Fibroblast of the aortic adventitia (primary cell): ENCODE data around the gene ADAMTS20. TPM values are rescaled to one million over a fixed set of nuclear protein-coding genes. Genes with fewer than 3 reads are reported as not detected.
"Not testable (repeated sequence)": the region's sequence is repeated elsewhere in the genome, so short reads cannot be mapped to it uniquely, and the experiment has no call there.

Experiments used
- DNase-seq: peaks from one replicate; pipeline ENCODE4 v3.0.0-alpha.2; 2010; ENCODE audit warnings: low read depth
- H3K4me3 ChIP-seq: 2 replicates; pipeline ENCODE4 v1.5.1; 2011; ENCODE audit warnings: low read depth, mild to moderate bottlenecking, control low read depth, low read length, moderate library complexity
- total RNA-seq: library from RNA; depleted of rRNA; stranded (reverse); fragments of >200 nt; gene quantifications from 2 replicates; pipeline ENCODE4 v1.2.3, GENCODE V29; 2012; ENCODE audit warnings: low replicate concordance
- TF ChIP-seq, protein P1 (sequence below): IDR thresholded peaks from 2 replicates; pipeline ENCODE4 v1.5.1; 2011; ENCODE audit warnings: mild to moderate bottlenecking, low read length, control low read depth, inconsistent platforms; ENCODE audit not compliant: insufficient read depth

Gene ADAMTS20
- total RNA-seq, 1 donor, result not detected

- H3K4me3 ChIP-seq, result no peak overlapping the region
- DNase-seq, result no peak
- TF ChIP-seq, protein P1, sequence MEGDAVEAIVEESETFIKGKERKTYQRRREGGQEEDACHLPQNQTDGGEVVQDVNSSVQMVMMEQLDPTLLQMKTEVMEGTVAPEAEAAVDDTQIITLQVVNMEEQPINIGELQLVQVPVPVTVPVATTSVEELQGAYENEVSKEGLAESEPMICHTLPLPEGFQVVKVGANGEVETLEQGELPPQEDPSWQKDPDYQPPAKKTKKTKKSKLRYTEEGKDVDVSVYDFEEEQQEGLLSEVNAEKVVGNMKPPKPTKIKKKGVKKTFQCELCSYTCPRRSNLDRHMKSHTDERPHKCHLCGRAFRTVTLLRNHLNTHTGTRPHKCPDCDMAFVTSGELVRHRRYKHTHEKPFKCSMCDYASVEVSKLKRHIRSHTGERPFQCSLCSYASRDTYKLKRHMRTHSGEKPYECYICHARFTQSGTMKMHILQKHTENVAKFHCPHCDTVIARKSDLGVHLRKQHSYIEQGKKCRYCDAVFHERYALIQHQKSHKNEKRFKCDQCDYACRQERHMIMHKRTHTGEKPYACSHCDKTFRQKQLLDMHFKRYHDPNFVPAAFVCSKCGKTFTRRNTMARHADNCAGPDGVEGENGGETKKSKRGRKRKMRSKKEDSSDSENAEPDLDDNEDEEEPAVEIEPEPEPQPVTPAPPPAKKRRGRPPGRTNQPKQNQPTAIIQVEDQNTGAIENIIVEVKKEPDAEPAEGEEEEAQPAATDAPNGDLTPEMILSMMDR, result no peak
These were observed 159.9 kb downstream of the ADAMTS20 start for GRCh38 chr12:43392116-43392515.

DNA sequence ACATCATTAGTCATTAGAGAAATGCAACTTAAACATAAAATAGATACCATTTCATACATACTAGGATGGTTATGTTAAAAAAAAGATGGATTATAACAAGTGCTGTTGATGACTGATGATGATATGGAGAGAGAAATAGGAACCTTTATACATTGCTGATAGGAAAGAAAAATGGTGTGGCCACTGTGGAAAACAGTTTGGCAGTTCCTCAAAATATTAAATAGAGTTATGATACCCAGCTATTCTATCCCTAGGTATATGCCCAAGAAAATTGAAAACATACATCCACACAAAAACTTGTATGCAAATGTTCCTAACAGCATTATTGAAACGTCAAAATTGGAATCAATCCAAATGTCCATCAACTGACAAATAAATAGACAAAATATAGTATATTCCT is 170.1 kb downstream of the ADAMTS20 start:
- H3K4me3 ChIP-seq, result no peak overlapping the region
- DNase-seq, result no peak
- TF ChIP-seq, protein P1, result no peak

GRCh38 chr12:43378448-43378847 is 173.6 kb downstream of the ADAMTS20 start:
- TF ChIP-seq, protein P1, result no peak
- no peak for DNase-seq
- H3K4me3 ChIP-seq, result no peak overlapping the region

DNA sequence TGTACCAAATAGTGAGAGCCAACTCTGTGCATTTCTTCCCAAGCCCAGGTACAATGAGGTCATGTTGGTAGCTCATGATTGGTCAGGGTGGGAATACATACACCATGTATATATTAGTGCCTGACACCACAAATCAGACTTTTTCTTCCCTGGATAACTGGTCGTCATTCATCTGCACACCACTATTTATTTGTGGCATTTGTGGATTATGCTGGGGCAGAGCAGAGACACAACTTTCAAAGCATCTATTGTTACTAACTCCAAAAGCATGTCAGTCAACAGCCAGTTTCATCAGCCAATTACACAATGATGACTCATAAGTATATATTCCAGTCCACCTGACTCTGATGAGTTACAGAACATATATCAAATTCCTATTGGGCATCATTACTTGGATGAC is 181.7 kb downstream of the ADAMTS20 start:
- DNase-seq, result peak; percentile 26
- no peak overlapping the region for H3K4me3 ChIP-seq
- TF ChIP-seq, protein P1, result no peak

DNA sequence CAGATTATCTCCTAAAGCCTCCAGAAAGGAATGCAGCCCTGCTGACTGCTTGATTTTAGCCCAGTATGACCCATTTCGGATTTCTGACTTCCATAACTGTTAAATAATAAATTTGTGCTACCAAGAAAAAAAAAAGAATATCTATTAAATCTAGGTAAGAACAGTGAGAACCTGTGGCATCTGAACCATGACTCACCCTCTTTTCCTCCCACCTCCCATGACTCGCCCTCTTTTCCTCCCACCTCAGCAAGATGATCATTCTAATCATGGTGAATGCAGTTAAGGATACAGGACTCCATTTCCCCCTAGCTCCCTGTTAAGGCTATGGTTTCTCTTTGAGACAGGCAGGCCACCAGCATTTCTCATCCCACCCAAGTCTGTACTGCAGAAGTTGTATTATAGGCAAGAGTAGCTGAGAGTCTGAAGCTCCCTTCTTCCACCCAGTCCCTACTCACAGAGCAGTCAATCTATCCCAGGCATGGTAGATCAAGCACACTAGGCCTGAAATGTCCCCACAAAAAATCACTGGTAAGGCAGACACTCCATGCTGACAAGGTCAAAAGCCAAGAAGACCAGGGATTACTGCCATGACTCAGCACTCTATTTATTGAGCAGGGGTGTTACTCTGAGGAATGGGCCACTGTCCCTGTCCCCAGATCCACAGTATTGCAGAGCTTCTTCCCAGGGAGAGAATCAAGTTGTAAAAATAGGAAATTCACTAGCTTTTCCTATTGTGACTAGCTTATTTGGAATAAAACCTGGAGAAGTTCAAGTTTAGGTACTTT is 188.9 kb downstream of the ADAMTS20 start:
- TF ChIP-seq, protein P1, result no peak
- DNase-seq, result no peak

GRCh38 chr12:43361031-43361710 is 190.8 kb downstream of the ADAMTS20 start:
- DNase-seq, result no peak
- TF ChIP-seq, protein P1, result no peak
- H3K4me3 ChIP-seq, result no peak overlapping the region

More for the DNA sequence above, 188.9 kb downstream of the ADAMTS20 start:
- no peak overlapping the region for H3K4me3 ChIP-seq

- not testable (repeated sequence) for H3K4me3 ChIP-seq
These were observed 192.0 kb downstream of the ADAMTS20 start for GRCh38 chr12:43360001-43360400.

More at GRCh38 chr12:43360001-43360400, 192.0 kb downstream of the ADAMTS20 start:
- DNase-seq, result not testable (repeated sequence)
